ENCODE measurements around the gene ECSCR. TPM values are rescaled to one million over a fixed set of nuclear protein-coding genes. Genes with fewer than 3 reads are reported as not detected.

The ECSCR gene
- total RNA-seq, 1 experiment from 2014 or later, result not detected

GRCh38 chr5:139417214-139417613 lies 45.3 kb downstream of the ECSCR start:
- BruUV-seq (replicated peaks), result no TSS peak
- Histone ChIP-seq H3K9me3 (no peaks in the 10 kb centered on the region), H3K27me3 (replicated peaks; ENCODE audit: control insufficient read depth, insufficient read depth, low read length) (no peaks in the 10 kb centered on the region), H3K4me1 (no peaks in the 10 kb centered on the region), H3K36me3 (ENCODE audit: control insufficient read depth, insufficient read depth, low read length) (no peaks in the 10 kb centered on the region), H3K4me3 (ENCODE audit: low read depth, low read length) (no peak overlapping the region)
- no peak overlapping the region for H3K27ac Mint-ChIP-seq (ENCODE audit: unreplicated experiment)
- TF ChIP-seq, protein P1, sequence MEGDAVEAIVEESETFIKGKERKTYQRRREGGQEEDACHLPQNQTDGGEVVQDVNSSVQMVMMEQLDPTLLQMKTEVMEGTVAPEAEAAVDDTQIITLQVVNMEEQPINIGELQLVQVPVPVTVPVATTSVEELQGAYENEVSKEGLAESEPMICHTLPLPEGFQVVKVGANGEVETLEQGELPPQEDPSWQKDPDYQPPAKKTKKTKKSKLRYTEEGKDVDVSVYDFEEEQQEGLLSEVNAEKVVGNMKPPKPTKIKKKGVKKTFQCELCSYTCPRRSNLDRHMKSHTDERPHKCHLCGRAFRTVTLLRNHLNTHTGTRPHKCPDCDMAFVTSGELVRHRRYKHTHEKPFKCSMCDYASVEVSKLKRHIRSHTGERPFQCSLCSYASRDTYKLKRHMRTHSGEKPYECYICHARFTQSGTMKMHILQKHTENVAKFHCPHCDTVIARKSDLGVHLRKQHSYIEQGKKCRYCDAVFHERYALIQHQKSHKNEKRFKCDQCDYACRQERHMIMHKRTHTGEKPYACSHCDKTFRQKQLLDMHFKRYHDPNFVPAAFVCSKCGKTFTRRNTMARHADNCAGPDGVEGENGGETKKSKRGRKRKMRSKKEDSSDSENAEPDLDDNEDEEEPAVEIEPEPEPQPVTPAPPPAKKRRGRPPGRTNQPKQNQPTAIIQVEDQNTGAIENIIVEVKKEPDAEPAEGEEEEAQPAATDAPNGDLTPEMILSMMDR (IDR thresholded peaks at IDR 0.05; ENCODE audit: insufficient read depth in 1 of 2, low read depth in 1 of 2, low read length in 1 of 2, severe bottlenecking in 1 of 2, unreplicated experiment in 1 of 2), result no peak
- peaks cover 2% of the 10 kb centered on the region for H3K4me1 Mint-ChIP-seq (ENCODE audit: low read depth, unreplicated experiment)
- intact Hi-C loops (cut with micrococcal nuclease; ENCODE audit: unreplicated experiment), result no loop called here
- no peak for DNase-seq
- H3K27me3 Mint-ChIP-seq (ENCODE audit: insufficient read depth, unreplicated experiment), result no peaks in the 10 kb centered on the region
- H3K9me3 Mint-ChIP-seq (ENCODE audit: unreplicated experiment), result no peaks in the 10 kb centered on the region
- CTCF ChIA-PET, result no interaction called here
- H3K4me3 Mint-ChIP-seq (ENCODE audit: unreplicated experiment), result no peak overlapping the region
- POLR2A ChIA-PET, result no interaction called here
- H3K36me3 Mint-ChIP-seq (ENCODE audit: insufficient read depth, unreplicated experiment), result peaks cover 3% of the 10 kb centered on the region

GRCh38 chr5:139416651-139417050 lies 45.9 kb downstream of the ECSCR start:
- no peaks in the 10 kb centered on the region for H3K27me3 Mint-ChIP-seq (ENCODE audit: insufficient read depth, unreplicated experiment)
- H3K4me3 Mint-ChIP-seq (ENCODE audit: unreplicated experiment), result no peak overlapping the region
- intact Hi-C loops (cut with micrococcal nuclease; ENCODE audit: unreplicated experiment), result no loop called here
- Histone ChIP-seq H3K9me3 (no peaks in the 10 kb centered on the region), H3K36me3 (ENCODE audit: control insufficient read depth, insufficient read depth, low read length) (no peaks in the 10 kb centered on the region), H3K4me1 (no peaks in the 10 kb centered on the region), H3K4me3 (ENCODE audit: low read depth, low read length) (no peak overlapping the region), H3K27me3 (replicated peaks; ENCODE audit: control insufficient read depth, insufficient read depth, low read length) (no peaks in the 10 kb centered on the region)
- no peaks in the 10 kb centered on the region for H3K4me1 Mint-ChIP-seq (ENCODE audit: low read depth, unreplicated experiment)
- H3K27ac Mint-ChIP-seq (ENCODE audit: unreplicated experiment), result no peak overlapping the region
- H3K9me3 Mint-ChIP-seq (ENCODE audit: unreplicated experiment), result no peaks in the 10 kb centered on the region
- TF ChIP-seq, protein P1 (IDR thresholded peaks at IDR 0.05; ENCODE audit: insufficient read depth in 1 of 2, low read depth in 1 of 2, low read length in 1 of 2, severe bottlenecking in 1 of 2, unreplicated experiment in 1 of 2), result no peak
- no peaks in the 10 kb centered on the region for H3K36me3 Mint-ChIP-seq (ENCODE audit: insufficient read depth, unreplicated experiment)
- no peak for DNase-seq
- no TSS peak for BruUV-seq (replicated peaks)
- CTCF ChIA-PET, result no interaction called here
- POLR2A ChIA-PET, result no interaction called here

- Mint-ChIP-seq H3K9me3 (ENCODE audit: unreplicated experiment) (no peaks in the 10 kb centered on the region), H3K4me3 (ENCODE audit: unreplicated experiment) (no peak overlapping the region), H3K27ac (ENCODE audit: unreplicated experiment) (no peak overlapping the region), H3K27me3 (ENCODE audit: insufficient read depth, unreplicated experiment) (no peaks in the 10 kb centered on the region), H3K4me1 (ENCODE audit: low read depth, unreplicated experiment) (no peaks in the 10 kb centered on the region), H3K36me3 (ENCODE audit: insufficient read depth, unreplicated experiment) (no peaks in the 10 kb centered on the region)
- Histone ChIP-seq H3K27me3 (replicated peaks; ENCODE audit: control insufficient read depth, insufficient read depth, low read length) (no peaks in the 10 kb centered on the region), H3K4me1 (no peaks in the 10 kb centered on the region), H3K9me3 (no peaks in the 10 kb centered on the region), H3K4me3 (ENCODE audit: low read depth, low read length) (no peak overlapping the region), H3K36me3 (ENCODE audit: control insufficient read depth, insufficient read depth, low read length) (no peaks in the 10 kb centered on the region)
- intact Hi-C loops (cut with micrococcal nuclease; ENCODE audit: unreplicated experiment), result no loop called here
- no TSS peak for BruUV-seq (replicated peaks)
- TF ChIP-seq, protein P1 (IDR thresholded peaks at IDR 0.05; ENCODE audit: insufficient read depth in 1 of 2, low read depth in 1 of 2, low read length in 1 of 2, severe bottlenecking in 1 of 2, unreplicated experiment in 1 of 2), result no peak
- ChIA-PET POLR2A (no interaction called here), CTCF (interaction anchor here (0.6 kb wide), 2 partner anchors 50 to 98 kb away, joined by 3 read pairs; no protein-coding TSS in a partner anchor)
- no peak for DNase-seq
Measured at GRCh38 chr5:139415869-139416268, 46.7 kb downstream of the ECSCR start.
